ENCODE data around the gene PADI6. TPM values are rescaled to one million over a fixed set of nuclear protein-coding genes. Genes with fewer than 3 reads are reported as not detected.
A peak's percentile ranks its signal among the peaks of the same experiment; 100 is the strongest.

Gene PADI6
- total RNA-seq, 1 donor from 2014 or later: not detected

- no peaks in the 10 kb centered on the region for H3K36me3 ChIP-seq
- H4K20me1 ChIP-seq (ENCODE audit: low read depth): no peaks in the 10 kb centered on the region
- H3K4me3 ChIP-seq: no peak overlapping the region
- H3K4me2 ChIP-seq: no peak overlapping the region
- H3K9me3 ChIP-seq (ENCODE audit: low read depth): no peaks in the 10 kb centered on the region
- no peak overlapping the region for H3K27ac Mint-ChIP-seq
- TF ChIP-seq EZH2 (IDR thresholded peaks at IDR 0.05): no peak
- TF ChIP-seq CTCF (IDR thresholded peaks at IDR 0.05): no peak
- no peak for TF ChIP-seq EZH2phosphoT487 (IDR thresholded peaks at IDR 0.05)
- H3K79me2 ChIP-seq (ENCODE audit: low read depth): no peaks in the 10 kb centered on the region
- no peak overlapping the region for H2AFZ ChIP-seq (replicated peaks)
- DNase-seq (ENCODE audit: low spot score): no peak
- no peak overlapping the region for H3K27ac ChIP-seq
- no peaks in the 10 kb centered on the region for H3K4me1 ChIP-seq
- H3K27me3 Mint-ChIP-seq (ENCODE audit: insufficient read depth, low read depth): peaks cover 4% of the 10 kb centered on the region
- H3K27me3 ChIP-seq: no peaks in the 10 kb centered on the region
- H3K4me3 Mint-ChIP-seq: no peak overlapping the region
- no peak overlapping the region for H3K9ac ChIP-seq
- peaks cover under 1% of the 10 kb centered on the region for H3K9me3 Mint-ChIP-seq
- no peaks in the 10 kb centered on the region for H3K4me1 Mint-ChIP-seq
- H3F3A ChIP-seq (ENCODE audit: low read depth): no peaks in the 10 kb centered on the region
- H3K36me3 Mint-ChIP-seq: no peaks in the 10 kb centered on the region
Measured at GRCh38 chr1:17369466-17369865, 2.5 kb upstream of the PADI6 start.

- H3K27me3 Mint-ChIP-seq (ENCODE audit: insufficient read depth, low read depth): peaks cover 9% of the 10 kb centered on the region
Measured at GRCh38 chr1:17370618-17371017, 1.4 kb upstream of the PADI6 start.

GRCh38 chr1:17372955-17373354, 959 bp downstream of the PADI6 start:
- H3K27me3 ChIP-seq: no peaks in the 10 kb centered on the region
- no peaks in the 10 kb centered on the region for H3K79me2 ChIP-seq (ENCODE audit: low read depth)
- no peaks in the 10 kb centered on the region for H3K4me1 ChIP-seq
- no peak overlapping the region for H2AFZ ChIP-seq (replicated peaks)
- Mint-ChIP-seq H3K4me1 (peaks cover 2% of the 10 kb centered on the region), H3K27me3 (ENCODE audit: insufficient read depth, low read depth) (peaks cover 17% of the 10 kb centered on the region), H3K27ac (no peak overlapping the region), H3K36me3 (no peaks in the 10 kb centered on the region), H3K9me3 (no peaks in the 10 kb centered on the region), H3K4me3 (no peak overlapping the region)
- TF ChIP-seq EZH2 (IDR thresholded peaks at IDR 0.05) (no peak), CTCF (IDR thresholded peaks at IDR 0.05) (no peak), EZH2phosphoT487 (IDR thresholded peaks at IDR 0.05) (no peak)
- H3K4me2 ChIP-seq: no peak overlapping the region
- H3K9me3 ChIP-seq (ENCODE audit: low read depth): no peaks in the 10 kb centered on the region
- no peak overlapping the region for H3K27ac ChIP-seq
- H3K36me3 ChIP-seq: no peaks in the 10 kb centered on the region
- peak; percentile 13 for DNase-seq (ENCODE audit: low spot score)
- no peaks in the 10 kb centered on the region for H3F3A ChIP-seq (ENCODE audit: low read depth)
- H3K4me3 ChIP-seq: no peak overlapping the region
- H4K20me1 ChIP-seq (ENCODE audit: low read depth): no peaks in the 10 kb centered on the region
- no peak overlapping the region for H3K9ac ChIP-seq

More at GRCh38 chr1:17370618-17371017, 1.4 kb upstream of the PADI6 start:
- no peak for TF ChIP-seq EZH2phosphoT487 (IDR thresholded peaks at IDR 0.05)
- no peak for TF ChIP-seq EZH2 (IDR thresholded peaks at IDR 0.05)
- peak; percentile 23 for TF ChIP-seq CTCF (IDR thresholded peaks at IDR 0.05)
- H3K4me3 Mint-ChIP-seq: no peak overlapping the region
- no peaks in the 10 kb centered on the region for H3K36me3 ChIP-seq
- H2AFZ ChIP-seq (replicated peaks): no peak overlapping the region
- no peak overlapping the region for H3K4me3 ChIP-seq
- H3K27ac Mint-ChIP-seq: no peak overlapping the region
- H3K4me1 ChIP-seq: no peaks in the 10 kb centered on the region
- no peak overlapping the region for H3K9ac ChIP-seq
- no peaks in the 10 kb centered on the region for H3F3A ChIP-seq (ENCODE audit: low read depth)
- H3K79me2 ChIP-seq (ENCODE audit: low read depth): no peaks in the 10 kb centered on the region
- no peaks in the 10 kb centered on the region for H3K36me3 Mint-ChIP-seq
- H3K4me2 ChIP-seq: no peak overlapping the region
- no peaks in the 10 kb centered on the region for H4K20me1 ChIP-seq (ENCODE audit: low read depth)
- no peaks in the 10 kb centered on the region for H3K27me3 ChIP-seq
- no peaks in the 10 kb centered on the region for H3K4me1 Mint-ChIP-seq
- no peak for DNase-seq (ENCODE audit: low spot score)
- no peaks in the 10 kb centered on the region for H3K9me3 Mint-ChIP-seq
- H3K9me3 ChIP-seq (ENCODE audit: low read depth): no peaks in the 10 kb centered on the region
- H3K27ac ChIP-seq: no peak overlapping the region
